GM13976 (cell line): ENCODE measurements around the gene SUCLA2.
"Not testable (repeated sequence)": the region's sequence is repeated elsewhere in the genome, so short reads cannot be mapped to it uniquely, and the experiment has no call there.

ENCODE experiments used
- DNase-seq: peaks from one replicate; pipeline ENCODE4 v3.0.0; 2012; ENCODE audit warnings: low spot score
- in situ Hi-C: fragments of 300-500 bp; cut with MboI; formaldehyde crosslinking; loops from one replicate; pipeline ENCODE4 v1.12.0; 2022; ENCODE audit warnings: low sequenced_read_pairs, mixed read lengths, inconsistent platforms; ENCODE audit not compliant: unreplicated experiment
- TF ChIP-seq, protein P1 (sequence below): IDR thresholded peaks from 2 replicates; pipeline ENCODE4 v1.5.1; 2012; ENCODE audit warnings: borderline replicate concordance, mild to moderate bottlenecking; ENCODE audit not compliant: insufficient read depth; ENCODE audit errors: extremely low read depth, missing control alignments, control extremely low read depth

The SUCLA2 gene

DNA sequence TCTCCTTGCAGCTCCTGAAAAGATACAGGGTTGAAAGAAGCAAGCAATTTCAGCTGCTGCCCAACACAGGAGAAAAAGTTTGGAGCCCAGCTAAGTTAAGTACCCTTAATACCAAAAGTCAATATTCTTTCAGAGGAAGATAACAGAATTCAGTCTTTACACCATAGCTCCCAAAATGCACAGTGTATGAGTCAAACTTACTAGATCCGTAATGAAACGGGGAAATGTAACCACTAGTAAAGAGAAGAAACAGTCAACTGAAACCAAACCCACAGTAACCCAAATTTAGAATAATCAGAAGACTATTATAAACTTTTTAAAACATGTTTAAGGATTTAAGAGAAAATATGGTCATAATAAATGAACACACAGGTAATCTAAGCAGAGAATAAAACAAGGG is 45.2 kb downstream of the SUCLA2 start:
- no peak for DNase-seq
- in situ Hi-C loops: no loop called here
- TF ChIP-seq, protein P1, sequence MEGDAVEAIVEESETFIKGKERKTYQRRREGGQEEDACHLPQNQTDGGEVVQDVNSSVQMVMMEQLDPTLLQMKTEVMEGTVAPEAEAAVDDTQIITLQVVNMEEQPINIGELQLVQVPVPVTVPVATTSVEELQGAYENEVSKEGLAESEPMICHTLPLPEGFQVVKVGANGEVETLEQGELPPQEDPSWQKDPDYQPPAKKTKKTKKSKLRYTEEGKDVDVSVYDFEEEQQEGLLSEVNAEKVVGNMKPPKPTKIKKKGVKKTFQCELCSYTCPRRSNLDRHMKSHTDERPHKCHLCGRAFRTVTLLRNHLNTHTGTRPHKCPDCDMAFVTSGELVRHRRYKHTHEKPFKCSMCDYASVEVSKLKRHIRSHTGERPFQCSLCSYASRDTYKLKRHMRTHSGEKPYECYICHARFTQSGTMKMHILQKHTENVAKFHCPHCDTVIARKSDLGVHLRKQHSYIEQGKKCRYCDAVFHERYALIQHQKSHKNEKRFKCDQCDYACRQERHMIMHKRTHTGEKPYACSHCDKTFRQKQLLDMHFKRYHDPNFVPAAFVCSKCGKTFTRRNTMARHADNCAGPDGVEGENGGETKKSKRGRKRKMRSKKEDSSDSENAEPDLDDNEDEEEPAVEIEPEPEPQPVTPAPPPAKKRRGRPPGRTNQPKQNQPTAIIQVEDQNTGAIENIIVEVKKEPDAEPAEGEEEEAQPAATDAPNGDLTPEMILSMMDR: no peak

DNA sequence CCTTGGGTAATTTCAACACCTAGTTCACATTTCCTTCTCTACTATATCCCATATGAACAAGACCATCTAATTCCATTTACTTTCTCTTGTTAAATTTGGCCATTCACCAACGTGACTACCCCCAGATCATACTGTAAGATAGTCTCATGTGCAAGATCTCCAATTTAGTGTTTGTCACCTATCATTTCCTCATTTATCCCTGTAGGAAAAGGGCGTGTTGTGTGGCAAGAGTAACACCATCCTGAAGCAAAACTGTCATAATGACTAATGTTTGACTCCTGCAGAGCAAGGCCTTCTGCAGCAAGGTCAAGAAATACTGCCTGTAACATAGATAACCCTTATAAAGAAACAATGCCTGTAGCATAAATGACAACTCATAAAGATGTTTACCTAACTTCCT is 51.3 kb downstream of the SUCLA2 start:
- TF ChIP-seq, protein P1: no peak
- no peak for DNase-seq
- in situ Hi-C loops: no loop called here

DNA sequence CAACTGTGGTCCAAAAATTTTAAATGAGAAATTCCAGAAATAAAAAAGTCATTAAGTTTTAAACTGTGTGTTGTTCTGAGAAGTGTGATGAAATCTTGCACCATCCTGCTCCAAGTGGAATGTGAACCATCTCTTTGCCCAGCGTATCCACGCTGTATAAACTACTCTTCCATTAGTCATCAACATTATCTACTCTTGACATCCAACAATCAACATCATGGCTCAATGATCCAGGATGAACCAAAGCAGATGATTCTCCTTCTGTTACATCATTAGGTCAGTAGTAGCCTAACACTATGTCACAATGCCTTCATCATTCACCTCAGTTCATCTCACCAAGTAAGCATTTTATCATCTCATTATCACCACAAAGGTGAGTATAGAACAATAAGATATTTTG is 55.3 kb downstream of the SUCLA2 start:
- TF ChIP-seq, protein P1: no peak
- DNase-seq: no peak
- in situ Hi-C loops: no loop called here

- DNase-seq, in situ Hi-C loops: not testable (repeated sequence)
Measured at GRCh38 chr13:47945146-47945545, 55.9 kb downstream of the SUCLA2 start.

- no peak for DNase-seq
- in situ Hi-C loops: no loop called here
- TF ChIP-seq, protein P1: no peak
Measured at GRCh38 chr13:47934371-47934770, 66.7 kb downstream of the SUCLA2 start.

GRCh38 chr13:47932950-47933923 is 67.8 kb downstream of the SUCLA2 start:
- no peak for DNase-seq
- in situ Hi-C loops: no loop called here
- TF ChIP-seq, protein P1: no peak

DNA sequence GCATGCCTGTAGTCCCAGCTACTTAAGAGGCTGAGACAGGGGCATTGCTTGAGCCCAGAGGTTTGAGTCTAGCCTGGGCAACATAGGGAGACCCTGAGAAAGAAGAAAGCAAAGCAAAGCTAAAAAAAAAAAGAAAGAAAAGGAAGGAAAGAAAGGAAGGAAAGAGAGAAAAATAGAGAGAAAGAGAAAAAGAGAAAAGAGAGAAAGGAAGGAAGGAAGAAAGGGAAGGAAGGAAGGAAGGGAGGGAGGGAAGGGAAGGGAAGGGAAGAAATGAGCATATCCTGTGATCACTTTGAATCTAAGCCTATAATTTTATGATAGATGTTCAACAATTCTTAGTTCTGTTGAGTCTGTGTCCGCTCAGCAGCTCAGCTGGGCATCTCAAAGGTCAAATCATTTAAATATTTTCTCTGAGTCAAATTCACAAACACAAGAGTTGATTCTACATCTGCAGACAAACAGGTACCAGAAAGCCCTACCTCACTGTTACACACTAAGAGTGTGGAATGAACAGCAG is 70.4 kb downstream of the SUCLA2 start:
- DNase-seq: no peak
- in situ Hi-C loops: no loop called here
- TF ChIP-seq, protein P1: no peak
